IMR-90 (cell line): ENCODE measurements around the gene SYNE1. TPM values are rescaled to one million over a fixed set of nuclear protein-coding genes. Genes with fewer than 3 reads are reported as not detected.

ENCODE experiments used
- ATAC-seq: fragments of 200-7000 bp; cut with Tn5 transposase; 2 replicates; pipeline ENCODE4 v1.9.1; 2020; ENCODE audit warnings: low read depth, mild to moderate bottlenecking, moderate library complexity
- BruUV-seq: library from RNA; stranded (reverse); fragments of 400-500 nt; replicated peaks from 2 replicates; lab custom pipeline; 2021; lab: Mats Ljungman, UMichigan
- CTCF ChIA-PET: fragments of 300-600 bp; formaldehyde crosslinking; extraction: SDS; loops from one replicate; lab custom pipeline; 2021; ENCODE audit warnings: antibody characterized with exemption; lab: Yijun Ruan, JAX
- POLR2A ChIA-PET: fragments of 300-600 bp; sonication (Branson Sonifier 250); formaldehyde crosslinking; loops from one replicate; lab custom pipeline; 2022; ENCODE audit warnings: antibody characterized with exemption; ENCODE audit not compliant: unreplicated experiment; lab: Charles Lee
- DNase-seq: peaks from one replicate; pipeline ENCODE4 v3.0.0; 2013
- H2AFZ ChIP-seq: replicated peaks from 2 replicates; pipeline ENCODE3; 2013; ENCODE audit warnings: low read length, mild to moderate bottlenecking; ENCODE audit not compliant: poor library complexity
- H2AK5ac ChIP-seq: 2 replicates; pipeline ENCODE4 v1.6.1; 2013; ENCODE audit warnings: low read depth, low read length, inconsistent platforms
- H2AK9ac ChIP-seq: replicated peaks from 2 replicates; pipeline ENCODE3; 2013; ENCODE audit warnings: mild to moderate bottlenecking, low read depth, low read length, moderate library complexity; ENCODE audit not compliant: poor library complexity
- H2BK120ac ChIP-seq: 2 replicates; pipeline ENCODE4 v1.6.1; 2013; ENCODE audit warnings: low read depth, low read length, inconsistent platforms
- H2BK15ac ChIP-seq: 3 replicates; pipeline ENCODE4 v1.6.1; 2013; ENCODE audit warnings: low read depth, low read length, inconsistent platforms
- H2BK20ac ChIP-seq: 2 replicates; pipeline ENCODE4 v1.6.1; 2013; ENCODE audit warnings: low read depth, mild to moderate bottlenecking, inconsistent platforms, low read length, moderate library complexity
- H2BK5ac ChIP-seq: 2 replicates; pipeline ENCODE4 v1.6.1; 2013; ENCODE audit warnings: mild to moderate bottlenecking, low read depth, low read length, inconsistent platforms; ENCODE audit not compliant: poor library complexity, severe bottlenecking
- H3K14ac ChIP-seq: replicated peaks from 2 replicates; pipeline ENCODE4 v1.6.1; 2013; ENCODE audit warnings: low read depth, low read length, inconsistent platforms
- H3K18ac ChIP-seq: 2 replicates; pipeline ENCODE4 v1.6.1; 2013; ENCODE audit warnings: low read depth, low read length, control low read depth
- H3K23ac ChIP-seq: 2 replicates; pipeline ENCODE4 v1.6.1; 2013; ENCODE audit warnings: low read depth, low read length, inconsistent platforms
- H3K27ac ChIP-seq: 2 replicates; pipeline ENCODE4 v1.5.1; 2013; ENCODE audit warnings: mild to moderate bottlenecking, control low read depth, low read length; ENCODE audit not compliant: insufficient read depth
- H3K27me3 ChIP-seq: 2 replicates; pipeline ENCODE4 v1.6.1; 2013; ENCODE audit warnings: low read length; ENCODE audit not compliant: control insufficient read depth, insufficient read depth
- H3K36me3 ChIP-seq: 2 replicates; pipeline ENCODE4 v1.6.1; 2013; ENCODE audit warnings: low read length, mixed read lengths; ENCODE audit not compliant: control insufficient read depth, insufficient read depth
- H3K4ac ChIP-seq: 2 replicates; pipeline ENCODE4 v1.6.1; 2013; ENCODE audit warnings: low read depth, low read length, inconsistent platforms
- H3K4me1 ChIP-seq: 2 replicates; pipeline ENCODE4 v1.6.1; 2013; ENCODE audit warnings: low read length, mixed read lengths; ENCODE audit not compliant: control insufficient read depth, insufficient read depth
- H3K4me2 ChIP-seq: 2 replicates; pipeline ENCODE4 v1.6.1; 2013; ENCODE audit warnings: low read depth, mild to moderate bottlenecking, control low read depth, low read length, moderate library complexity
- H3K4me3 ChIP-seq: 2 replicates; pipeline ENCODE4 v1.5.1; 2013; ENCODE audit warnings: low read depth, mild to moderate bottlenecking, control low read depth, low read length, moderate library complexity; ENCODE audit not compliant: insufficient read depth
- H3K56ac ChIP-seq: 2 replicates; pipeline ENCODE4 v1.6.1; 2013; ENCODE audit warnings: low read length, inconsistent platforms; ENCODE audit not compliant: insufficient read depth; ENCODE audit errors: extremely low read depth
- H3K79me1 ChIP-seq, 2 experiments: 2 replicates each; pipeline ENCODE4 v1.6.1; 2013; ENCODE audit warnings: low read length in 2 of 2, inconsistent platforms in 1 of 2, low read depth in 1 of 2
- H3K9ac ChIP-seq: 2 replicates; pipeline ENCODE4 v1.6.1; 2013; ENCODE audit warnings: low read depth, low read length, control low read depth
- H3K9me1 ChIP-seq: 2 replicates; pipeline ENCODE4 v1.6.1; 2013; ENCODE audit warnings: low read length, inconsistent platforms; ENCODE audit not compliant: insufficient read depth
- H3K9me3 ChIP-seq: 2 replicates; pipeline ENCODE4 v1.6.1; 2013; ENCODE audit warnings: low read length; ENCODE audit not compliant: control insufficient read depth, insufficient read depth
- H4K20me1 ChIP-seq: 2 replicates; pipeline ENCODE4 v1.6.1; 2013; ENCODE audit warnings: low read length, inconsistent platforms; ENCODE audit not compliant: insufficient read depth
- H4K5ac ChIP-seq: 2 replicates; pipeline ENCODE4 v1.6.1; 2013; ENCODE audit warnings: mild to moderate bottlenecking, low read depth, low read length, control low read depth
- H4K8ac ChIP-seq, 2 experiments: 2 replicates each; pipeline ENCODE4 v1.6.1; 2013; ENCODE audit warnings: low read depth in 2 of 2, low read length in 2 of 2, control low read depth in 1 of 2, inconsistent platforms in 1 of 2
- H4K91ac ChIP-seq: 2 replicates; pipeline ENCODE4 v1.6.1; 2013; ENCODE audit warnings: low read depth, low read length, inconsistent platforms; ENCODE audit not compliant: insufficient read depth
- CHD1 ChIP-seq: IDR thresholded peaks from 2 replicates; pipeline ENCODE4 v1.6.1; 2012; ENCODE audit warnings: low read depth, low read length, improper control_type of control experiment
- NFE2L2 ChIP-seq: fragments of 150-350 bp; IDR thresholded peaks from 2 replicates; pipeline ENCODE4 v1.6.1; 2016; ENCODE audit warnings: low read depth, mild to moderate bottlenecking, low read length
- RAD21 ChIP-seq: IDR thresholded peaks from 2 replicates; pipeline ENCODE4 v1.6.1; 2012; ENCODE audit warnings: low read length, improper control_type of control experiment
- RFX5 ChIP-seq: IDR thresholded peaks from 2 replicates; pipeline ENCODE4 v1.8.0; 2012; ENCODE audit warnings: low read depth, mild to moderate bottlenecking, low read length, moderate library complexity
- WGBS, 2 experiments: methylation state at CpG; one replicate each; pipeline versions ENCODE4 v1.1.5 to v1.1.7; 2013; ENCODE audit warnings: missing lambda C conversion rate in 2 of 2; ENCODE audit not compliant: insufficient read length in 1 of 2; ENCODE audit errors: extremely low coverage in 2 of 2; 5-methylcytosine and 5-hydroxymethylcytosine counted together
- dilution Hi-C: fragments of 300-500 bp; cut with HindIII; formaldehyde crosslinking; loops from one replicate; pipeline ENCODE4 v1.14.3; 2018; ENCODE audit warnings: low sequenced_read_pairs; ENCODE audit not compliant: unreplicated experiment
- in situ Hi-C: fragments of 300-500 bp; cut with MboI; formaldehyde crosslinking; loops from 3 replicates; pipeline ENCODE4 v1.14.3; 2019; ENCODE audit warnings: low sequenced_read_pairs, inconsistent platforms, mixed read lengths
- intact Hi-C: fragments of 100-400 bp; cut with micrococcal nuclease; formaldehyde crosslinking; loops from 2 replicates; pipeline ENCODE4 v1.10.0; 2022
- polyA plus RNA-seq, 3 experiments: library from polyadenylated mRNA; depleted of rRNA; stranded (reverse); fragments of >200 nt; gene quantifications; 2 replicates each; pipeline ENCODE4 v1.2.3, GENCODE V29; 2012; ENCODE audit warnings: low replicate concordance in 1 of 3
- total RNA-seq: library from RNA; depleted of rRNA; stranded (reverse); fragments of >200 nt; gene quantifications from 2 replicates; pipeline ENCODE4 v1.2.3, GENCODE V29; 2012
- TF ChIP-seq, protein P1 (sequence below): fragments of 150-350 bp; IDR thresholded peaks from 2 replicates; pipeline ENCODE4 v1.6.1; 2017; ENCODE audit warnings: mild to moderate bottlenecking, antibody characterized with exemption, low read length, low read depth

Gene SYNE1
- total and polyA plus RNA-seq, 2 of the 4 experiments (the other 2 are of a cell fraction): 34.1 to 159 TPM

DNA sequence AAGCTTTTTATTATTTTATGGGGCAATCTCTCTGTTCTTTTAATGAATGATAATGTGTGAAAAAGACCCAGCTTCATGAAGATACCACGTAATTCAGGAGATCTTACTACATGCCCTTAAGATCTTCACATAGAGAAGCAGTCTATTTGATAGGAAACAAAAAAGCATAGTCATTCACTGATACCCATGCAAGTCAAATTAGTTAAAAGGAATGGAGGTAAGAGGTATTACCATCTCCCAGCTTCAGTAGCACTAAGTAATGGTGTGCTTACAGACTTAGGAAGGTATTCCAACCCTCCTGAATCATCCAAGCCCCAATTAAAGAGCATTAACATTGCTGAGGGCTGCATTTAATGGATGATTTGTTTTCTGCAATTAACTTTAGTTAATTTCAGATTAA is 364.7 kb downstream of the SYNE1 start:
- no peaks in the 10 kb centered on the region for H4K20me1 ChIP-seq
- H3K4me2 ChIP-seq: no peak overlapping the region
- dilution Hi-C loops (no loop called here), in situ Hi-C loops (no loop called here), intact Hi-C loops (no loop called here)
- no peak overlapping the region for H4K8ac ChIP-seq
- H3K9ac ChIP-seq: no peak overlapping the region
- H3K18ac ChIP-seq: no peak overlapping the region
- H3K27ac ChIP-seq: no peak overlapping the region
- H3K9me3 ChIP-seq: no peaks in the 10 kb centered on the region
- H2AK5ac ChIP-seq: no peak overlapping the region
- H2BK120ac ChIP-seq: no peak overlapping the region
- peaks cover 18% of the 10 kb centered on the region for H3K4me1 ChIP-seq
- peaks cover 2% of the 10 kb centered on the region for H3K9me1 ChIP-seq
- no peak overlapping the region for H2AFZ ChIP-seq
- ChIA-PET CTCF (interaction anchor here (1.2 kb wide), 1 partner anchor 148 kb away, joined by 4 read pairs; no protein-coding TSS in a partner anchor), POLR2A (interaction anchor here (0.5 kb wide), 1 partner anchor 951 kb away, joined by 4 read pairs; no protein-coding TSS in a partner anchor)
- H3K36me3 ChIP-seq: peaks cover 14% of the 10 kb centered on the region
- no peak overlapping the region for H3K4me3 ChIP-seq
- H3K23ac ChIP-seq: no peak overlapping the region
- H2BK15ac ChIP-seq: no peak overlapping the region
- H3K79me1 ChIP-seq: no peaks in the 10 kb centered on the region
- H3K4ac ChIP-seq: no peak overlapping the region
- no peak overlapping the region for H3K56ac ChIP-seq
- DNase-seq (no peak), ATAC-seq (no peak)
- no TSS peak for BruUV-seq
- no CpG with 5 or more reads among the region's 1 CpG for WGBS, 2 experiments
- no peaks in the 10 kb centered on the region for H3K27me3 ChIP-seq
- no peak overlapping the region for H3K14ac ChIP-seq
- H2BK5ac ChIP-seq: no peak overlapping the region
- no peak overlapping the region for H4K91ac ChIP-seq
- H2AK9ac ChIP-seq: no peak overlapping the region
- no peak for TF ChIP-seq RAD21
- TF ChIP-seq CHD1: no peak
- no peak for TF ChIP-seq RFX5
- TF ChIP-seq NFE2L2: no peak
- TF ChIP-seq, protein P1, sequence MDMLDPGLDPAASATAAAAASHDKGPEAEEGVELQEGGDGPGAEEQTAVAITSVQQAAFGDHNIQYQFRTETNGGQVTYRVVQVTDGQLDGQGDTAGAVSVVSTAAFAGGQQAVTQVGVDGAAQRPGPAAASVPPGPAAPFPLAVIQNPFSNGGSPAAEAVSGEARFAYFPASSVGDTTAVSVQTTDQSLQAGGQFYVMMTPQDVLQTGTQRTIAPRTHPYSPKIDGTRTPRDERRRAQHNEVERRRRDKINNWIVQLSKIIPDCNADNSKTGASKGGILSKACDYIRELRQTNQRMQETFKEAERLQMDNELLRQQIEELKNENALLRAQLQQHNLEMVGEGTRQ: no peak
- no peak overlapping the region for H4K5ac ChIP-seq
- no peak overlapping the region for H2BK20ac ChIP-seq
